Transverse colon (tissue), 3 donors: ENCODE data around the gene ULBP2.
"Not testable (repeated sequence)": the region's sequence is repeated elsewhere in the genome, so short reads cannot be mapped to it uniquely, and the experiment has no call there.

Source experiments
- CTCF ChIP-seq, 5 experiments: fragments of 200-600 bp in 3 of 5; fragments of 450-650 bp in 2 of 5; sonication (generic) in 3 of 5; IDR thresholded peaks; 1 replicate in 2 of 5; 2 replicates in 3 of 5; pipeline ENCODE4 v1.5.1; 2016 to 2017; ENCODE audit warnings: antibody characterized with exemption in 5 of 5, inconsistent platforms in 3 of 5, mild to moderate bottlenecking in 2 of 5, moderate library complexity in 1 of 5
- EP300 ChIP-seq: sonication (generic); formaldehyde crosslinking; IDR thresholded peaks from one replicate; pipeline ENCODE4 v1.6.1; 2017; ENCODE audit warnings: antibody characterized with exemption, low read depth
- POLR2A ChIP-seq: fragments of 450-650 bp; IDR thresholded peaks from one replicate; pipeline ENCODE4 v1.6.1; 2016; ENCODE audit warnings: antibody characterized with exemption, mild to moderate bottlenecking, moderate library complexity

- not testable (repeated sequence) for TF ChIP-seq EP300; CTCF (IDR thresholded peaks at IDR 0.05); POLR2A
Measured at GRCh38 chr6:149968909-149969308, 27.1 kb downstream of the ULBP2 start.
